ENCODE measurements around the gene DIAPH3.

The DIAPH3 gene

GRCh38 chr13:59879281-59879680 is 284.4 kb downstream of the DIAPH3 start:
- H3K4me3 ChIP-seq (ENCODE audit: low read length, poor library complexity, severe bottlenecking): no peak overlapping the region
- H3K9me2 ChIP-seq (replicated peaks; ENCODE audit: low read depth, low read length): no peaks in the 10 kb centered on the region
- no peaks in the 10 kb centered on the region for H4K20me1 ChIP-seq (ENCODE audit: insufficient read depth, low read length, poor library complexity, severe bottlenecking)
- H3K27me3 ChIP-seq (ENCODE audit: insufficient read depth, low read length, poor library complexity, severe bottlenecking): no peaks in the 10 kb centered on the region
- no peaks in the 10 kb centered on the region for H3K9me3 ChIP-seq (ENCODE audit: insufficient read depth, low read depth, low read length)
- no peaks in the 10 kb centered on the region for H3F3A ChIP-seq (ENCODE audit: low read depth)
- TF ChIP-seq EZH2phosphoT487 (IDR thresholded peaks at IDR 0.05; ENCODE audit: borderline replicate concordance) (no peak), CTCF (conservative IDR thresholded peaks at IDR 0.05; ENCODE audit: low read length) (no peak)
- no peak overlapping the region for H2AFZ ChIP-seq (ENCODE audit: low read length)
- H3K9ac ChIP-seq (ENCODE audit: low read depth, low read length, poor library complexity, severe bottlenecking): no peak overlapping the region
- H3K4me1 ChIP-seq (ENCODE audit: insufficient read depth, low read length, poor library complexity, severe bottlenecking): peaks cover 7% of the 10 kb centered on the region
- no peaks in the 10 kb centered on the region for H3K79me2 ChIP-seq (ENCODE audit: insufficient read depth, low read length)
- peaks cover 24% of the 10 kb centered on the region; the same call in 1 of the 2 replicates for H3K36me3 ChIP-seq (ENCODE audit: insufficient read depth, low read length)
- no peak overlapping the region for H3K4me2 ChIP-seq (ENCODE audit: low read depth, low read length, poor library complexity, severe bottlenecking)

- Histone ChIP-seq H3K9me2 (replicated peaks; ENCODE audit: low read depth, low read length) (no peaks in the 10 kb centered on the region), H3K9ac (ENCODE audit: low read depth, low read length, poor library complexity, severe bottlenecking) (no peak overlapping the region), H3K4me2 (ENCODE audit: low read depth, low read length, poor library complexity, severe bottlenecking) (no peak overlapping the region), H2AFZ (ENCODE audit: low read length) (no peak overlapping the region), H3K4me1 (ENCODE audit: insufficient read depth, low read length, poor library complexity, severe bottlenecking) (no peaks in the 10 kb centered on the region), H3K4me3 (ENCODE audit: low read length, poor library complexity, severe bottlenecking) (no peak overlapping the region), H3K36me3 (ENCODE audit: insufficient read depth, low read length) (peaks cover 24% of the 10 kb centered on the region; the same call in 1 of the 2 replicates), H3K27me3 (ENCODE audit: insufficient read depth, low read length, poor library complexity, severe bottlenecking) (no peaks in the 10 kb centered on the region), H3K79me2 (ENCODE audit: insufficient read depth, low read length) (no peaks in the 10 kb centered on the region), H3F3A (ENCODE audit: low read depth) (no peaks in the 10 kb centered on the region), H4K20me1 (ENCODE audit: insufficient read depth, low read length, poor library complexity, severe bottlenecking) (no peaks in the 10 kb centered on the region), H3K9me3 (ENCODE audit: insufficient read depth, low read depth, low read length) (no peaks in the 10 kb centered on the region)
- TF ChIP-seq EZH2phosphoT487 (IDR thresholded peaks at IDR 0.05; ENCODE audit: borderline replicate concordance) (no peak), CTCF (conservative IDR thresholded peaks at IDR 0.05; ENCODE audit: low read length) (no peak)
Observed at GRCh38 chr13:59877933-59878332, 285.8 kb downstream of the DIAPH3 start.

GRCh38 chr13:59874973-59875372 is 288.8 kb downstream of the DIAPH3 start:
- Histone ChIP-seq H3K9ac (ENCODE audit: low read depth, low read length, poor library complexity, severe bottlenecking) (no peak overlapping the region), H3K9me3 (ENCODE audit: insufficient read depth, low read depth, low read length) (no peaks in the 10 kb centered on the region), H3K4me3 (ENCODE audit: low read length, poor library complexity, severe bottlenecking) (no peak overlapping the region), H2AFZ (ENCODE audit: low read length) (no peak overlapping the region), H3F3A (ENCODE audit: low read depth) (no peaks in the 10 kb centered on the region), H3K36me3 (ENCODE audit: insufficient read depth, low read length) (peaks cover 27% of the 10 kb centered on the region; the same call in 1 of the 2 replicates), H3K4me2 (ENCODE audit: low read depth, low read length, poor library complexity, severe bottlenecking) (no peak overlapping the region), H4K20me1 (ENCODE audit: insufficient read depth, low read length, poor library complexity, severe bottlenecking) (no peaks in the 10 kb centered on the region), H3K4me1 (ENCODE audit: insufficient read depth, low read length, poor library complexity, severe bottlenecking) (no peaks in the 10 kb centered on the region), H3K9me2 (replicated peaks; ENCODE audit: low read depth, low read length) (no peaks in the 10 kb centered on the region), H3K27me3 (ENCODE audit: insufficient read depth, low read length, poor library complexity, severe bottlenecking) (no peaks in the 10 kb centered on the region), H3K79me2 (ENCODE audit: insufficient read depth, low read length) (no peaks in the 10 kb centered on the region)
- TF ChIP-seq EZH2phosphoT487 (IDR thresholded peaks at IDR 0.05; ENCODE audit: borderline replicate concordance) (no peak), CTCF (conservative IDR thresholded peaks at IDR 0.05; ENCODE audit: low read length) (no peak)
